8988T (cell line): ENCODE measurements around the gene HHIP.

ENCODE experiments used
- DNase-seq: peaks from one replicate; pipeline ENCODE4 v3.0.0; 2011

HHIP gene

DNA sequence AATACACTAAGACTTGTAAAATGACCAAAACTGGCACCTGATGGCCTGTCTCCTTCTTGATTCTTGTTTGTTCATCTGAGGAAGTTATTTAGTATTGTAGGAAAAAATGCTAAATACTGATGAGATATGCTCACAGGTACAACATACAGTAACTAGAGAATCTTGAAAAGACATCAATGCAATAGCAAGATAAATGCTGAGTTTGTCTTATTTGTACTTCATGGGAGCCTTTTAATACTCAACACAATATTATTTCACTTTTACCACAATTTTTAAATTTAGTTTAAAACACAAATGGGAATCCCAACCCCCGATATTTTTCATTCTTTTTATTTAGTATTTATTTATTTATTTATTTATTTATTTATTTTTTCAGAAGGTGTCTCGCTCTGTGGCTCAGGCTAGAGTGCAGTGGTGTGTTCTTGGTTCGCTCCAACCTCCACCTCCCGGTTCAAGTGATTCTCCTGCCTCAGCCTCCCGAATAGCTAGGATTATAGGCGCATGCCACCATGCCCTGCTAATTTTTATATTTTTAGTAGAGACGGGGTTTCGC, 12.1 kb downstream of the HHIP start:
- no peak for DNase-seq

- no peak for DNase-seq
These were observed 12.9 kb downstream of the HHIP start for GRCh38 chr4:144658903-144659302.

DNA sequence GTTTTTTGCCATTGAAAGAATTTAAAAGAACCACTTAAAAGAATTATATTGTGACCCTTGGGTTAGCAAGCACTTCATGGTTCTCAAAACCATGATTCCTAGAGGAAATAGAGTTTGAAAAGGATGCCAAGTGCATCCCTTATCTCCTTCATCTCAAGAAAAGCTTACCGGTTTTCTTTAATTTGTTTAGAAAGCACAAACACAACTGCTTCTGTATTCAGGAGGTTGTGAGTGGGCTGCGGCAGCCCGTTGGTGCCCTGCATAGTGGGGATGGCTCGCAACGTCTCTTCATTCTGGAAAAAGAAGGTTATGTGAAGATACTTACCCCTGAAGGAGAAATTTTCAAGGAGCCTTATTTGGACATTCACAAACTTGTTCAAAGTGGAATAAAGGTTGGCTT, 13.5 kb downstream of the HHIP start:
- DNase-seq = no peak

DNA sequence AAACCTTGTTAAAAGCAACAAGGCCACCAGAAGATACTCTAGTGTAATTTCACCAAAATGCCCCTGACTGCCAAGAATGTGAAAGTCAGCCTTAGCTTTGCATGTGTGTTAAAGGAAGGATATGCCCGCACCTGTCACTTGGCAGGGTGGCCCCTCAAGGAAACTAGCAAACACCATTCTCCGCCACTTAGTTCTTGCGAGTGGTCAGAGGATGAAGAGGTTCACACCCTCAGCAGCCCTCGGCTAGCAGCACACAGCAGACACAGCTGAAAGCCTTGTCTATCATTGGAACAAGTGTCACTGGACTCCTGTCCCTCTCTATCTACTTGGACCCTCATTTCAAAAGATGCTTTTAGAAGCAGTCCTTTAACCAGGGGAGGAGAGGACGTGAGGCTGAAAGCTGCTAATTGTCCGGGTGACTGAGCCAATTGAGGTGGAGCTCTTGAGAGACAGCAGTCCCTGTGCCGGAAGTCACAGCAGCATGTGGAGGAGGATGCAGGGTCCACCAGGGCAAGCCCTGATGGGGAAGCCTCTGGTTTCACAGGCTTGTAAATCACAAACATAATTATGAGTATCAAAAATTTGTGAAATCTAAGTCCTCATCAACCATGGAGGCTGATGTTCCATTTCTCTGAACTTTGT, 18.0 kb downstream of the HHIP start:
- no peak for DNase-seq

GRCh38 chr4:144666539-144667175, 20.7 kb downstream of the HHIP start:
- no peak for DNase-seq

DNA sequence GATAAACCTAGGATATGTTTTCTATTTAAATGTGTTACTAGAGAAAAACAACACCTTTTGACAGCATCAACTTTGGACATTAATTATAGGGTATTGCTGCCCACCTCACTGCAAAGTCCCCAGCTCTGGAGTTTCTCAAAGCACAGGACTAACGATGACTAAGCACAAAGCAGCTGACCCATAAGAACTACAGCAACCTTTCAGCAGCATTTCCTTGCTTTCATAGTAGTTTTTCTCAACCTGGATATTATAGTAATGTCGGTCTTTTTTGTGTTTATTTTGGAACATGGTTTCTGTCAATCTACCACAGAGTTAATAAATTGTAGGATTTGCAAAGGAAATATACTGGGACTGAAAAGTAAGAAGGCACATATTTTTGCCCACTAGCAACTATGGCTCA, 21.5 kb downstream of the HHIP start:
- no peak for DNase-seq

DNA sequence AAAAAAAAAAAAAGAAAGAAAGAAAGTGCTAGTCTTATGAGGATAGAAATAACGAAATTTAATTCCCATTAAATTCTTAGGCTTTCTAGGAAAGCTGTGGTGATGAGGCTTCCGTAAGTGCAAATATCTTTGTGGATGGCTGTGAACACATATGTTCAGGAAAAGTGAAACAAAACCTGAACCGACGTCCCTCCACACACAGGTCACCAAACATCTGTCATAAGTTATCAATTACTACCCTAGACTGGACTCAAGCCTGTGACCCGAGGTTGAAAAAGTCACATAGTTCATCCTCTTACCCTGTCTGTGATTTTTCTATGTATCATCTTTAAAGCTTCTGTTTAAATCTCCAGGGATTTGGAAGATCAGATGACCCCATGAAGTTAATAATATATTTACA, 24.8 kb downstream of the HHIP start:
- DNase-seq = no peak

DNA sequence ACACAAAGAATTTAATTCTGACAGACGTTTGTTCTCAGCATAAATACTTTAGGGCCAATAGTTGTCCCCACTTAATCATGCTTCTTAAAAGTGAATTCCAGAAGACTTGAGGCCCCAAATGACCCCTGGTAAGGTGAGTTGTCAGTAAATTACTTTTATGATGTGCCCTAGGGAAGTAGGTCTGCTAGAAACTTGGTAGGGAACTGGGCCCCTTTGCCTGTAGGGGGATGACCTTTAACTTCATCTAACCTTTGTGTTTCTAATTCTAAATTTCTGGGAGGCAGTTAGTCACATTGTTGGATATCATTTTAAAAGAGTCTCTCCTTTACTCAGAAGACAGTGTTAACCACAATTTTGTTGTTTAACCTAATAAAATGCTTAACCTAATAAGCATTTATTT, 28.8 kb downstream of the HHIP start:
- no peak for DNase-seq

DNA sequence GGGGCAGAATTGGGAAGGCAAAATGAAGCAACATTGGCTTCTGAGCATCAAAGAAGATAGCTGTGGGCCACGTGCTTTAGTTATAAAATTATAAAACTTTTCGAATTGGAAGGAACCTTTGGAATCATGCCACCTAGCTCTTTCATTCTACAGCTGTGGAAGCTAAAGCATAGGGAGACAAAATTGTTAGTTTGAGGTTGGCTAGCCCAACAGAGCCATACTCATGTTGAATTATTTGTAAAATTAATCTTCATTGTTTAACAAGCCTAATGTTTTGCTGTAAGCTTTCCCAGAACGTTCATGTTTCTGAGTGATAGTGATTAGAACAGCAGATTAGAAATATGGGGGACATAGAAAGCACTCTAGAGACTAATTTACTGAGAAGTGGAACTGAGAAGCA, 35.9 kb downstream of the HHIP start:
- DNase-seq = no peak

- DNase-seq = no peak
These were observed 37.6 kb downstream of the HHIP start for GRCh38 chr4:144683516-144683915.

DNA sequence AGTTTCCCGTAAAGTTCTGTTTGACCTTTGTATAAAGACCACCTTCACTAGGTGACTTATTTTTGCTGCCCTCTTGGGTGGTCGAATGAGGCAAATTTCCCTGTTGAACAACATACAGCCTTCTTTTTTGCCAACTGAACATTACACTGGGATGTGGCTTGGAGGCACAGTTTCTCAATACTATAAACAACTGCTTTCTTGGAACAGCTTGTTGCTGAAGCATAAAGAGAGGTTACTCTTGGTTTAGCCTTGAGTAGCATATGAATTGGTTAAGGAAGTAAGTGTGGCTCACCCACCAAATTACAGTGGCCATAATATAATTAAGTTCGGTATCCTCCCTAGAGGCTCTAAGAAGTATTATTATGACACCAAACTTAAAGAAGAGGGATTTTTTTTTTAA, 40.0 kb downstream of the HHIP start:
- no peak for DNase-seq

DNA sequence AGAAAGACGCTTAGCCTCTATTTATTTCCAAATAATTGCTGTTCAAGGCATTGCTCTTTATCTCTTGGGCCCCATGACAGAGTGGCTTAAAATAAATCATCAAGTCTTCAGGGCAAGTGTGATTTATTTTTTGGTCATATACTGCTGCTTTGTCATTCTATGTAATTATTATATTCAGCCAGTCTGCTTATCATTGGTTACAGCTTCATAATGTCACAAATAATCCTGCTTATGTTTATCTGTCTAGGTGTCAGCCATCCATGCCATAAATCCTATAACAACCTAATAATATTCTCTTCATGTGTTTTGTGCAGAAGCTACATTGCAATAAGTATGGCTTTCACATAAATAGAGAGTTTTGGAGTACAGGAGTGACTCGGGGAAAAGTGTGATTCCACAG, 41.0 kb downstream of the HHIP start:
- DNase-seq = no peak

DNA sequence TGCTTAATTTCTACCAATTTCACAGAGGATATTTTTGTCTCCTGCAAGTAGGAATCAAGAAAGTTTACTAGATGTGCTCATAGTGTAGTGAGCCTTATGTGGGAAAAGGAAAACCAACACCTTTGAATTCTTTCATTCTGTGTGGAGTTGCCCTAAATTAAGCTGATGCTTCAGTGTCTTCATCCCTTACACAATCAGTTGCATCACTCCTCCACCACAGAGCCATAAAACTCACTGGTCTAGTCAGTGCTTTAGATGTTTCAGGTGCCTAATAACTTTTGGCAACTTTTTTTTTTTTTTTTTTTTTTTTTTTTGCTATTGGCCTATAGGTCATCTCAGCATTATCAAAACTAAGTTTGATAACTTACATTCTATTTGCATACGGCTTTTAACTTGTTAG, 41.5 kb downstream of the HHIP start:
- no peak for DNase-seq

- DNase-seq = no peak
These were observed 42.1 kb downstream of the HHIP start for GRCh38 chr4:144688035-144688569.

DNA sequence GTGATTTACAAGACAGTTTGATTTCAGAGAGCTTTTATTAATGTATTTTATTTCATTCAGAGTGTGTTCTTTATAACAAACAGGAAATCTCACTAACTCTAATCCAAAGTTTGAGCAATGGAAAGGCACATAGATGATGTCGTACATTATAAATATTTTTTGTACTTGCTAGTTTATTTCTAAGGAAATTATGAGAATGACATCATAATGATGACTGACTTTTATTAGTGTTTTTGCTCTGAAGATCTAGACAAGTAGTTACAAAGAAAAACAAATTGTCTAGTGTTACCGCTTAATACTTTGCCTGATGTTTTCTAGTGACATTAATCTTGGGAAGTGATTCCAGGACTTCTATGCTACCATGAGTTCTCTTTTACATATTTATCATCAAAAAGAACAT, 43.2 kb downstream of the HHIP start:
- DNase-seq = no peak

- DNase-seq = no peak
These were observed 49.8 kb downstream of the HHIP start for GRCh38 chr4:144695721-144696120.

DNA sequence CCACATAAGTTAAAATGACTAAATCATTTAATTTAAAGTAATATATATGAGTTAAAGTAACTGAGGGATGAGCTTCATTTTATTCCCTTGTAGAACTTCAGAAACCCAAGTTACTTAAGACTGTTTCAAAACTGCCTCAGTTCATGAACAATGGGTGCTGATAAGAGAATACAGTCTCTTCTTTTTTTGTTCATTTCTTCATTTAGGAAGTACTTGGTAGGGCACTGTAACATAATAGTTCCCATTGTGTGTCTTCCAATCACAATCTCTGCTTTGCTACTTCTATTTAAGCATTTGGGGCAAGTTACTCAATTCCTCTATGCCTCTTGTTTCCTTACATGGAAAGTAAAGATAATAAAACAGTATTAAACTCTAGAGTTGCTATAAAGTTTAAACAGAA, 50.4 kb downstream of the HHIP start:
- no peak for DNase-seq

DNA sequence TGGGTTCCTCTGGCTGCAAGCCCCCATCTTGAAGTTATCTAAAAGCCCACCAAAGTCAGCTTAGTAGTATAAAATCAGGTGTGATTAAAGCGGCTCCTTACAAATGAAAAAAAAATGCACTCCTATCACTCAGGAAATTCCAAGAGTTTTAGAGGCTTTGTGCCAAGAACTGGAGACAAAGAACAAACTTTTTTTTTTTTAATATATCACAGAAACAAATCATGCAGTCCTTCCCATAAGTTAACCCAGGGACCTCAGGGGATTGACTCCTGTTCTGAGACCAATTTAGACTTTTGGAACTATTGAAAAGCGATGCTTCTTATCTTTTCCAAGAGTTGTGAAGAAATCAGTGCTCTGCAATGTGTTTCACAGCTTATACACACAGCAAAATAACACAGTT, 53.6 kb downstream of the HHIP start:
- DNase-seq = no peak

DNA sequence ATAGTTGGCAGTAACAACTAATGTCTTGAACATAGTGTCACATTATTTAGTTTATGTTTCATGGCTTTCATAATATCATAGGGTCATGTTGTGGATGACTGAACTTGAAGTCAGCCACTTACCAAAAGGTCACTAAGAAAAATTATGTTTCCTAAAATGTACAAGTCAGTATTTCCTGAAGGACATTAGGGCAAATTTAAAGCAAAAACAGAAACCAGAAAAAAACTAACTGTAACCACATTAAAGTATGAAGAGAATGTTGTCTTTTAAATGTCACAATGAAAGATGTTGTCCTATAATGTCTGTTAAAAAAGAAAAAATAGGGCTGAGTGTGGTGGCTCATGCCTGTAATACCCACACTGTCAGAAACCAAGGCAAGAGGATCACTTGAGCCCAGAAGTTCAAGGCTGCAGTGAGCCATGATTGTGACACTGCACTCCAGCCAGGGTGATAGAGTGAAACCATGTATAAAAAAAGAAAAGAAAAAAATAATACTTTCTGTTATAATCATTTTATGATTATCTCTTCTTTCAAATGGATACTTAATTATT, 55.8 kb downstream of the HHIP start:
- DNase-seq = no peak

DNA sequence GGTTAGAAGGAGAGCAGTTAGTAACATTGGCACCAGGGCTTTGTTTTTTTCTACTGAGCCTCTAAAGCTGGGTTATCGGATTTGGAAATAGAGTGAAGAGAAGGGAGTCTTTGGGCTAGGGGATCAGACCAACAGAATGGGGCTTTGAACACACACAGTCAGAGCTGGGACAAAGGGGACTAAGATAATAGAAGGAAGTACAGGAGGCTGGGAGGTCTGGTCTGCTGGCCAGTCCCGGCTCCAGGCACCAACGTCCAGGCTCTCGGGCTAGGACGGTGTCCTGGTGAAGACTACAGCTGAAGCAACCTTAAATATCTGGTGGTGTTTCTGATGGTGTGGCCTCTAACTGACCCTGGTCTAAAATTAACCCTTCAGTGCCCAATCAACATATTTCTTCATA, 57.5 kb downstream of the HHIP start:
- DNase-seq = no peak

- DNase-seq = no peak
These were observed 59.9 kb downstream of the HHIP start for GRCh38 chr4:144705601-144706590.

GRCh38 chr4:144709159-144709558, 63.2 kb downstream of the HHIP start:
- DNase-seq = no peak
